ENCODE data around the gene MBNL1.
"Not testable (repeated sequence)": the region's sequence is repeated elsewhere in the genome, so short reads cannot be mapped to it uniquely, and the experiment has no call there.

MBNL1 gene

DNA sequence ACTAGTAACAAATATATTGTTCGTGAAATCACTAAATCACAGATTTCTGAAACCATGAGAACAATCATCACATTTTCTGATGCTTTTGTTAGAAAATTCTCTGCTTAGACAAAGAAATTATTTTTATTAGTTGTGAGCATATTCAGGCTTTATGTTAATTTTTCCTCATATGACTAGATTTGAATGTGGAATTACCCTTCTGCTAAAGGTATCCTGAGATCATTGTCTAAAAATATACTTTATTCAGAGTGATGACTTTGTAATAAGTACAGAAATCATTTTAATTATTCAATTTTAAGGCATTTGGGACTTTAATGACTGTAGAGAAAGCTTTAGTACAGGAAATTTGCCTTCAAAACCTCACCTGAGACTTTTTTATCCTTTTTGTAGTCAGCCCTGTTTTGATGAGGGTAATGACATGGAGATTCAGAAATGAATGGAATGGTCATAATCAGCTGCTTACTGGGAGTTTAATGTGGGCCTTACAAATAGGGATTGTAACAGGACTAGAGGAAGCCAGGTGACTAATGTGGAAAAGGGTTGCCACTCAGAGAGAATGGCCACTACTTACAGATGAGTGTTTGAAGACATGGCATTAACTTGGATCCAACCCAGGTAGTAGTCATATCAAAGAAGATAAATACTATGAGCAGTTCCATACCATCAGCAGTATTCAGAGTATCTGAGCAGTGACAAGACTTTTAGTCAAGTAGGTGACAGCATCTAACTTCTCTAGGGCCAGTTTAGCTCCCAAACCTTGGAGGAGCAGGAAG, 148.3 kb downstream of the MBNL1 start:
- no peak for DNase-seq

DNA sequence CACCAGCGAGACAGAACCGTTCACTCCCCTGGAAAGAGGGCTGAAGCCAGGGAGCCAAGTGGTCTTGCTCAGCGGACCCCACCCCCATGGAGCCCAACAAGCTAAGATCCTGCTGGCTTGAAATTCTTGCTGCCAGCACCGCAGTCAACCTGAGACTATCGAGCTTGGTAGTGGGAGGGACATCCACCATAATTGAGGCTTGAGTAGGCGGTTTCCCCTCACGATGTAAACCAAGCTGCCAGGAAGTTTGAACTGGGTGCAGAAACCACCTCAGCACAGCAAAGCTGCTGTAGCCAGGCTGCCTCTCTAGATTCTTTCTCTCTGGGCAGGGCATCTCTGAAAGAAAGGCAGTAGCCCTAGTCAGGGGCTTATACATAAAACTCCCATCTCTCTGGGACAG, 151.0 kb downstream of the MBNL1 start:
- DNase-seq, result no peak

DNA sequence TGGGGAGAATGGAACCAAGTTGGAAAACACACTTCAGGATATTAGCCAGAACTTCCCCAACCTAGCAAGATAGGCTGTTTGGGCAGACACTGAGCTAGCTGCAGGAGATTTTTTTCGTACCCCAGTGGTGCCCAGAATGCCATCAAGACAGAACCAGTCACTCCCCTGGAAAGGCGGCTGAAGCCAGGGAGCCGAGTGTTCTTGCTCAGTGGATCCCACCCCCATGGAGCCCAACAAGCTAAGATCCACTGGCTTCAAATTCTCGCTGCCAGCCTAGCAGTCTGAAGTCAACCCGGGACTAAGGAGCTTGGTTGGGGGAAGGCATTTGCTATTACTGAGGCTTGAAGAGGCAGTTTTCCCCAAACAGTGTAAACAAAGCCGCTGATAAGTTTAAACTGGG, 152.4 kb downstream of the MBNL1 start:
- no peak for DNase-seq

DNA sequence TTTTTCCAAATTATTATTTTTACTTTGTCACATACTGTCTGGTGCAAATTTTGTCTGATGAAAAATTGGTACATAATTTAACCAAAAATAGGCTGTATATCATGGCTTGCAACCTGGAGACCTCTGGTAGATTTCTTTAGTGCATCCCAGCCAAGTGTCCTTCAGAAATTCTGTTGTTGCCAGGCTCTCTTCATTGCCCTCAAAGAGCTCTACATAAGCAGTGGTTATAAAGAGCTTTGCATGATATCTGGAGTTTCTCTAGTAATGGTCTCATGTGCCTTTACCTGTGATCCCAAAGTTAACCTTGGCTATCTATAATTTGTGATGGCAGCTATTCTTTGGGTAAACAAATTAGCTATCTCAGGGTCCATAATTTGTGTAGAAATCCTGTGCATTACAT, 157.7 kb downstream of the MBNL1 start:
- DNase-seq, result no peak

DNA sequence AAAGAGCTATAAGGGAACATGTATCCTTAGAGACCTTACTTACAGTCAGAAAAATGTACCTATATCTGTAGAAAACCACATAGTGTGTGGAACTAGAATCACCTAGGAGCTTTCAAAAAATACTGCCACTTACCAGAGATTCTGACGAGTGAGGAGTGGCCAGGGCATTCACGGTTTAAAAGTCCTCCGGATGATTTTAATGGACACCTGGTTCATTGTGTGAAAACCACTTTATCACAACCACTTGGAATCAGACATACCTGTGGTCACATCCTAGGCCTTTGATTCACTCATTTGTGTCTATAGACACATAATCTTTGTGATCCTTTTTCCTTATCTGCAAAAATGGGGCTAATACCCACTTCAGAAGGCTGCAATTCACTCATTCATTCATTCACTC, 159.8 kb downstream of the MBNL1 start:
- no peak for DNase-seq

DNA sequence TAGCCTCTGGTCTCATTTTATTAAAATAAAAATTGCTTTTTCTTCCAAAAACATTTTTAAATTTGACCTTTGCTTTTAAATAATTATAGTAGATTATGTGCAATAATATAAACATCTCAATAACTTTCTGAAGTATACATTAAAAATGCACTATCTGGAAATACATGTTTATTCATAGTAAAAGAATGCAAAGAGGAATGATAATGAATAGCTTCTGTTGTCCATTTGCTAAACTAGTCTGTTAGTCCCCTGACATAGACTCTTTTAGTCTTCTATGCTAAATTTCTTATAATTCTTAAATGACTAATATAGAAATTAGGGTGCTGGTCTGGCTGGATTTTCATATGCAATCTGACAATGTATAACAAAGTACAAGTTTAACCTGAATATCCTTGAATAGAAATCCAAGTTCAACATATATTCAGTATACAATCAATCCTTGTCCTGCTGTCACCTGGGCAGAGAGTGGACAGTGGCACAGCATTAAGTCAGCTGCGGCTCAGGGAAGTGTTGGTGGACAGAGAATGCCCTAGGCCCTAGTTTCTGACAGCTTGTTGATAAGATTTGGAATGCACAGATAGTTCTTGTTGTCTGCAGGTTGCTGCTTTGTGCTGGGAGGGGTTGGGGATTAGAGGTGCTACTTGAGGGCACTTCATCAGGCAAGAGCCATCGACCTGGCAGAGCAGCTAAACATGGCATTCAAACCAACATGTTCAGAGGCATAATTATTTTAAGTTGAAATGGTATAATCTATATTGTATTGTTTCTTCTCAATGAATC, 161.7 kb downstream of the MBNL1 start:
- no peak for DNase-seq

DNA sequence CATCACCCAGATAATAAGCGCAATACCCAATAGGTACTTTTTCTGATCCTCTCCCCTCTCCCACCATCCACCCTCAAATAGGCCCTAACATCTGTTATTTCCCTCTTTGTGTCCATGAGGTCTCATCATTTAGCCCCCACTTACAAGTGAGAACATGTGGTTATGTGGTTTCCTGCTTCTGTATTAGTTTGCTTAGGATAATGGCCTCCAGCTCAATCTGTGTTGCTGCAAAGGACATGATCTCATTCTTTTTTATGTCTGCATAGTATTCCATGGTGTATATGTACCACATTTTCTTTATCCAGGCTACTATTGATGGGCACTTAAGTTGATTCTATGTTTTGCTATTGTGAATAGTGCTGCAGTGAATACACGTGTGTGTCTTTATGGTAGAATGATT, 165.4 kb downstream of the MBNL1 start:
- DNase-seq, result no peak

DNA sequence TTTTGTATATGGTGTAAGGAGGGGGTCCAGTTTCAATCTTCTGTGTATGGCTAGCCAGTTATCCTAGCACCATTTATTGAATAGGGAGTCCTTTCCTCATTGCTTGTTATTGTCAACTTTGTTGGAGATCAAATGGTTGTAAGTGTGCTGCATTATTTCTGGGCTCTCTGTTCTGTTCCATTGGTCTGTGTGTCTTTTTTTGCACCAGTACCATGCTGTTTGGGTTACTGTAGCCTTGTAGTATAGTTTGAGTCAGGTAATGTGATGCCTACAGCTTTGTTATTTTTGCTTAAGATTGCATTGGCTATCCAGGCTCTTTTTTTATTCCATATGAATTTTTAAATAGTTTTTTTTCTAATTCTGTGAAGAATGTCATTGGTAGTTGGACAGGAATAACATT, 166.5 kb downstream of the MBNL1 start:
- DNase-seq, result not testable (repeated sequence)

DNA sequence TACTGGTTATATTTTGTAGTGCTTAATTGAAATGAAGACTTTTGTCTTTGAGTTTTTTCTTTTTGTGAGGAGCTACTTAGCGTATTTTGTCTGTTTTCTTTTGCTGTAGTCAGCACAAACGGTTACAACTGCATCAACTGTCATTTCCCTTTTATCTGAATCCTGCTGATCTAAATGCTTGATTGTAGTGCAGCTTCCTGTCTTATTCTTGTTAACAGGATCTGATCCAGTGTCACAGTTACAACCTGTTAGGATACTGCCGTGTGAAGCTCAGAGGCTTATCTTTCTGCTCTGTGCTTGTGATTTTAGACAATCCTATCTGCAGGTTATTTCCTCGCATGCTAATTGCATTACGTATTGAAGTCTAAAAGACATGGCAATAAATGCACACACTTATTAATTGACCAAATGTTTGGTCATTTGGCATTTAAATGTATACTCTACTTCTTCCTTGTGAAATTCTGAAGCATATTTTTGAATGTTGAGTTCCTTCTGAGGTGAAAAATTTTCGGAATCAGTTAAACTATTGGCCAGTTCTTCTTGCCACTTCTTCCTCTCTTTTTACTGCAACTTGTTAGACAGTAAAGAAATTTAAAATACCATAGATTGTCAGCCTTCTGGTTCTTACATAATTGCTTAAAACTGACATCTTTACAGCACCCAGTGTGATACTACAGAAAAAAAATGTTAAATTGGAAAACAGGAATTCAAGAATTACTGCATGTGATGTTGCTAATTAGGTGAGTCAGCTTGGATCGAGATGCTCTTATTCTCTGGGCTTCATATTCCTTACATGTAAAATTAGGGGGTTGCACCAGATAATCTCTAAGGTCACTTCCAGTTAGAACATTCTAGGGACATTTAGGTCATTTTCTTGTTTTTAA, 168.2 kb downstream of the MBNL1 start:
- no peak for DNase-seq

DNA sequence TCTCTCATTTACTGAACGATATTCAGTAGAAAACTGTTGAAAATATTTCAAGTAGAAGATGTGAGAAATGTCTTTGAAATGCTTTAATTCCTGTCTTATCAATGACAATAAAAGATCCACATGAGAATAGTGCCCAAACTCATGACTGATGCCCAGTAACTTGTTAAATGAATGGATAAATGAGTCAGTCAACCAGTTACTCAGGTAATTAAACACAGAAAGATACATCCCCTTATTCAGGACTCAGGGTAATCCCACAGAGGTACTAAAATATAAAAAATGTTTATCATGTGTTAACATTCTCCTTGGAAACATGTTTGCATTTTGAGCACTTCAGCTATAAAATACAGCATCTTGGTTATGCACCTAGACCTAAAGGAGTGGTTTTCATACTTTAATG, 169.5 kb downstream of the MBNL1 start:
- DNase-seq, result no peak

DNA sequence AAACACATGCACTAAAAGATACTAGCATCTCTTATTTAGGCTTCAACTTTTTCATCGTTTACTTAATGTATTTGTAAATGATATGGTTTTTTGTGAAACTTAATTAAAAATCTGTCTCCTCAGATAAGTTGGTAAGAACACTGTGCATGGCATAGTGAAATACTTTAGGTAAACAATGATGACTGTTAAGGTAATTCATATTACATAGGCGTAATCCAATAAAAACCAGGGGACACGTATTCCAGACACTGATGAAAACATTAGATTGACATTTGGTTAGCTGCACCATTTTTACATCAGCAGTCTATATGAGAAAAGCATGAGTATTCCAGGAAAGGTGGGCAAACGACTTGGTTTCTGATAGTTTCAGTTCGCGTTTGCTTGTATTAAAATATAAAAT, 170.0 kb downstream of the MBNL1 start:
- DNase-seq, result no peak

DNA sequence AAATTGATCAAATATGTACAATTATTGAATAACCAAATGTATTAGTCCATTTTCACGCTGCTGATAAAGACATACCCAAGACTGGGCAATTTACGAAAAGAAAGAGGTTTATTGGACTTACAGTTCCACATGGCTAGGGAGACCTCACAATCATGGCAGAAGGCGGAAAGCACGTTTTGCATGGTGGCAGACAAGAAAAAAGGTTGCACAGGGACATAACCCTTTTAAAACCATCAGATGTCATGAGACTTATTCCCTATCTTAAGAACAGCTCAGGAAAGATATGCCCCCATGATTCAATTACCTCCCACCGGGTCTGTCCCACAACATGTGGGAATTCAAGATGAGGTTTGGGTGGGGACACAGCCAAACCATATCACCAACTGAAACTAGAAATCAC, 171.5 kb downstream of the MBNL1 start:
- not testable (repeated sequence) for DNase-seq

DNA sequence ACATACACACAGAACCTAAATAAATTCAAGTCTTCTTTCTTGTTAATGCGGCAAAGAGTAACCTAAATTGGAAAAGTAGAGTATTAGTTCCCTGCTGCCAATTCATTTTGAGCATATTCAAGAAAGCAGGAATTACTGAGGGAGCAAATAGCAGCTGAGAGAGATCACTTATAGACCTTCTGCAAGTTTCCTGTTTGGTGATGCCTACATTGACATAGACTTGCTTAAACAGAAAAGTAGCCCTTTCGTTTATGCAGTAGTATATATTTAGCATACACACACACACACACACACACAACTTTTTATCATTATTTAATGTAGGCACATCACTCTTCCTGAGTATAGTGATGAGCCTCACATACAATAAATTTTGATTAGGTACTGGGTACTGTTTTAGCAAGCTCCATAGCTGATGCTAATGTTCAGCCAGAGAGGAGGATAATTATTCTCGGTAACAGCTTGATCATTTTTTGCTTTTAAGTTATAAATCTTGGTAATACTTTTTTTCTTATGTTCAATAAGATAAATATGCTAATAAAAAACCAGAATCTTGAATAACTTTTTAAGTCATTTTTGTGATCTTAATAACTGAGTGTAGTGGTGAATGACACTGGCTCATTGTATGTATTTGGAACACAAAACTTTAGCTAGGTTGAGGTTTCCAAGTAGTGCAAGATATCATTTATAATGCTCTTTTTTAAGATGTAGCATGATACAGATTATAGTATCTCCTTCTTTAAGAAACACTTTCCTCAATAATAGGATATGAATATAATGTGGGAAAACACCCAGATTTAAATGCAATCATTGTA, 174.7 kb downstream of the MBNL1 start:
- DNase-seq, result no peak

DNA sequence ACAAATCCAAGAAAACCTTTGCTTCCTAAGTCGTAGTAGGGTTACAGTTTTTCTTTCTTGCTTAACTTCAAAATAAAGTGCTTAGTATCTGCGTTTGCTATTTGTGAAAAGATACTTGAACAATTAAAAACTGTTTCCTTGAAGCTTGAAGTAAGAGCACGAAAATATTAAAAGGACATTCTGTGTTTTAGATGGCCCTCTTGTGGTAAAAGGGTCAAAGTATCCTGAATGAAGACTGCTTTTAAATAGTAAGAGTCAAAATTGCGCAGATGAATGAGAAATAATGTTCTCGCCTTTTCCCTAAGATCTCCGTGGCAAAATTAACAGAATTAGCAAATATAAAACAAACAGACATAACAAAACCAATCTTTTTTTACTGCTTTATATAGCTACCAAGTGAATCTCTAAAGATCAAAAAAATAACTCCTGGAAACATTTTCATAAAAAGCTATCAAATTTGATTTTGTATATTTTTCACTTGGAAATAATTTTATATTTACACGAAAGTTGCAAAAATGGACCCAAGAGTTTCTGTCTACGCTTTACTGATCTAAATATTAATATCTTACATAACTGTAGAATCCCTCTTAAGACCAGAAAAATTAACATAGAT, 175.4 kb downstream of the MBNL1 start:
- peak; percentile 54 for DNase-seq

DNA sequence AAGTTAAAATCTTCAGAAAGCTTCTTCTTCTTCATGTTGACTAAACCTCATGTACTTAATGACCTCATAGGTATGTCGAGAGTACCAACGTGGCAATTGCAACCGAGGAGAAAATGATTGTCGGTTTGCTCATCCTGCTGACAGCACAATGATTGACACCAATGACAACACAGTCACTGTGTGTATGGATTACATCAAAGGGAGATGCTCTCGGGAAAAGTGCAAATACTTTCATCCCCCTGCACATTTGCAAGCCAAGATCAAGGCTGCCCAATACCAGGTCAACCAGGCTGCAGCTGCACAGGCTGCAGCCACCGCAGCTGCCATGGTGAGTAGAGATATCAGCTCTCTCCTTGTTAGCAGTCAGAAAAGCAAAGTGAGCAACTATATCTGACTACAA, 176.5 kb downstream of the MBNL1 start:
- no peak for DNase-seq

DNA sequence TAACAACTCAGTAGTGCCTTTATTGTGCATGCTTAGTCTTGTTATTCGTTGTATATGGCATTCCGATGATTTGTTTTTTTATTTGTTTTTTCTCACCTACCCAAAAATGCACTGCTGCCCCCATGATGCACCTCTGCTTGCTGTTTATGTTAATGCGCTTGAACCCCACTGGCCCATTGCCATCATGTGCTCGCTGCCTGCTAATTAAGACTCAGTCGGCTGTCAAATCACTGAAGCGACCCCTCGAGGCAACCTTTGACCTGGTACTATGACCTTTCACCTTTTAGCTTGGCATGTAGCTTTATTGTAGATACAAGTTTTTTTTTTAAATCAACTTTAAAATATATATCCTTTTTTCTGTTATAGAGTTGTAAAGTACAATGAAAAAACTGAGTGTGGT, 177.8 kb downstream of the MBNL1 start:
- DNase-seq, result no peak

DNA sequence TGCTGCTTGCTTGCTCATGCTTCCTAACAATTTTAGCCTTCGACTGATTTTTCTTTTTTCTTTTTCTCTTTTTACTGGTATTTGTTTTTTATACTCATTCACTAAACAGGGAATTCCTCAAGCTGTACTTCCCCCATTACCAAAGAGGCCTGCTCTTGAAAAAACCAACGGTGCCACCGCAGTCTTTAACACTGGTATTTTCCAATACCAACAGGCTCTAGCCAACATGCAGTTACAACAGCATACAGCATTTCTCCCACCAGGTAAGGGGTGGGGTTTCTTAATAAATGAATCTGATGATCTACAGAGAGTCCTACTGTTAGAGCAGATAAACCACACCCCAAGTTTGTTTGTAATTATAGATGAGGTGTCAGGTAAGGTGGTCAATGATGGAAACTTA, 178.8 kb downstream of the MBNL1 start:
- DNase-seq, result peak; percentile 41

DNA sequence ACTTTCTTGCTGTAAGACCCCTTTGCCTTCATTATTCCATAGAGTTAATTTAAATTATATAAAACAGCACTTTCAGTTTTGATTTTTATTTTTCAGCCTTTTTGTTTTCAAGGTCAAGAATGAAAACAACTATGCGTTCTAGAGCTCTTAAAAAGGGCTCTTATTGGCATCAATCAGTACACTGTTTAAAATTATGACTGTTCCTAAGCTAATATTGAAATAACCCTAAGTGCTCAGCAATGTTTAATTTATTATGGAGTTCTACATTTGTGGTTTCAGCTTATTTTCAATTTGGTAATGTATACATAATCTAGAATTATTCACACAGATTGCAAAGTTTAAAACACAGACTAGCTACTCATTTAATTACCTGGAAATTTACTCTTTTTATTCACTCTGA, 179.4 kb downstream of the MBNL1 start:
- no peak for DNase-seq

DNA sequence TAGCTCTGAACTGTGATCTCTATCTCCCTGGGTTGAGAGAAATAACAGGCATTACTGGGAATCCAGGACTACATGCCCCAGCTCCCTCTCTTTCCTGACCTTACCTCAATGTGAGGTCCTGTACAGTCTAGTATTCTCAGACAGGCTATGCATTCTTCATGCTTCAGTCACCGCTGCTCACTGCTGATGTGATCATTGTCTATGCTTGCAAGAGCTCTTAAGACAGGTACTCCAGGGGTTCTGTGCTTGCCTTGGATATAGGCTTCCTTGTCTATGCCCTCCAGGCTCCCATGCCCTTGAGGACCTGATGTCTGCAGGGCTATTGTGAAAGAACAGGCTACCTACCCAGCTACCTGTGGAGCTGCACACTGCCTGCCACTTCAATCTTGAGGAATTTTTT, 183.6 kb downstream of the MBNL1 start:
- DNase-seq, result no peak

DNA sequence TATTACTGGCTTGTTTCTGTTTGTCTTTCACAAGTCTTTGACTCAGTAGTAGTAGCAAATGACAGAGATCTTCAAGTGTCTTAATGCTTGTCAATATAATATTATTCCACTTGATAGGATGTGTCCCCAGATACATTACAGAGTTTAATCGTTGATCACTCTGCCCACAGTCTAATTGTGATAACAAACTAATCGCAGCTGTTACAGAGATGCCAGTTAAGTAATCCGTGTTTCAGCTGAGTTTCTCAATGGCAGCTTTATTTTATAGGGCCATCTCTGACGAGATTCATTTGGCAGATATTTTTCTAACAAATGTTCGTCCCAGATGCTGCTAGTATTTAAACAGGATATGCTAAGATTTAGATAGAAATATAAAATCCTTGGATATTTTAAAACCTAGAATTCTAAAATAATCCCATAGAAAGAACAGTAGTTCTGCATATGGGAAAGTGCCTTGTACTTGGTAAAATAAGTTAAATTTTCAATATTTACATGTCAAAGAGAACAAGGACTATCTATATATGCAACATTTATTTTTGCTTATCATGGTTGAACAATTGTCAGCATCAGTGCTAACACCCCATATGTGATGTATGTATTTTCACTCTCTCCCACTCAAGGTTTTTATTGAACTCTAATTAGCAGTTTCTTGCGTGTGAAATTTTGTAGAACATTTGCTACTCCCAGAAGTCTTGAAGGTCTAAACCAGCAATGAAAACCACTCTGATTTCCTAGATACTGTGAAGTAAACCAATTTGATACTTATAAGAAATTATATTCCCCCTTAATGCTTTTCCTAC, 185.5 kb downstream of the MBNL1 start:
- no peak for DNase-seq

DNA sequence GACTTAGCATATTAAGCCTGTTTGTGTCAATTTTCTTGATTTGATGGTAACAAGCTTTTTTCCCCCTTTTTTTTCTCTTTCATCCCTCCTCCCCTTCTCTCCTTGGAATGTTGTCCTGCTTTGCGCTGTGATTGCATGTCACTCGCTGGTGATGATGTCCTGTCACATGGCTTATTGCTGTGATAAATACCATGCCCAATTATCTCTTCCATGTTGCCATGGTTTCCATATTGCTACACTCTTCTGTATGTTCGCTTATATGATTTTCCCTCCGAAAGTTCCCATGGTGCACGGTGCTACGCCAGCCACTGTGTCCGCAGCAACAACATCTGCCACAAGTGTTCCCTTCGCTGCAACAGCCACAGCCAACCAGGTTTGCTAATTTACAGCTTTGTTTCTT, 187.3 kb downstream of the MBNL1 start:
- DNase-seq, result no peak

Measured in CD4-positive, alpha-beta T cell treated with Interleukin-12 subunit alpha and Interleukin-12 subunit beta, for 1 hour (primary cell).